GM12878 (cell line): ENCODE results near the gene GTF3C1. TPM values are rescaled to one million over a fixed set of nuclear protein-coding genes. Genes with fewer than 3 reads are reported as not detected.

Experiments
- ATAC-seq: fragments of 200-7000 bp; cut with Tn5 transposase; 3 replicates; pipeline ENCODE4 v1.9.1; 2020; ENCODE audit warnings: mild to moderate bottlenecking, moderate library complexity
- BruUV-seq: library from RNA; stranded (reverse); fragments of 400-500 nt; replicated peaks from 2 replicates; lab custom pipeline; 2021; lab: Mats Ljungman, UMichigan
- CTCF ChIA-PET: fragments of 300-600 bp; sonication (Branson Sonifier 250); formaldehyde crosslinking; extraction: SDS; loops from one replicate; lab custom pipeline; 2021; ENCODE audit warnings: inconsistent platforms; lab: Yijun Ruan, JAX
- POLR2A ChIA-PET: fragments of 350-600 bp; formaldehyde crosslinking; extraction: SDS; loops from one replicate; lab custom pipeline; 2021; ENCODE audit warnings: inconsistent platforms; lab: Charles Lee
- RAD21 ChIA-PET: fragments of 300-600 bp; sonication (Branson Sonifier 250); formaldehyde crosslinking; loops from one replicate; lab custom pipeline; 2023; ENCODE audit warnings: antibody characterized with exemption; ENCODE audit not compliant: unreplicated experiment; lab: Charles Lee
- SMC1A ChIA-PET: fragments of 300-600 bp; sonication (Branson Sonifier 250); formaldehyde crosslinking; loops from one replicate; lab custom pipeline; 2023; ENCODE audit not compliant: unreplicated experiment, uncharacterized antibody; lab: Charles Lee
- DNase-seq: peaks from one replicate; pipeline ENCODE4 v3.0.0-alpha.2; 2011; ENCODE audit warnings: low read depth, low spot score
- FAIRE-seq: peaks from 3 replicates; lab custom pipeline; 2011; peaks lifted over from hg19 to GRCh38; lab: Jason Lieb, UNC
- H2AFZ ChIP-seq: 2 replicates; pipeline ENCODE4 v1.6.0; 2011; ENCODE audit warnings: low read depth, low read length, control low read depth; ENCODE audit not compliant: control insufficient read depth
- H3K27ac ChIP-seq: 2 replicates; pipeline ENCODE4 v1.5.1; 2011; ENCODE audit warnings: control low read depth; ENCODE audit not compliant: control insufficient read depth, insufficient read depth
- H3K27me3 ChIP-seq, 2 experiments: replicated peaks in 1 of 2; 2 replicates each; pipeline versions ENCODE4 v1.6.0 to v1.6.1; 2011; ENCODE audit warnings: low read length in 1 of 2; ENCODE audit not compliant: control insufficient read depth in 2 of 2, insufficient read depth in 2 of 2
- H3K36me3 ChIP-seq, 2 experiments: 2 replicates each; pipeline ENCODE4 v1.5.1; 2011; ENCODE audit warnings: low read length in 1 of 2; ENCODE audit not compliant: control insufficient read depth in 2 of 2, insufficient read depth in 2 of 2
- H3K4me1 ChIP-seq: 2 replicates; pipeline ENCODE4 v1.6.1; 2011; ENCODE audit warnings: mild to moderate bottlenecking, low read length, moderate library complexity, mixed read lengths; ENCODE audit not compliant: control insufficient read depth, insufficient read depth
- H3K4me2 ChIP-seq: 2 replicates; pipeline ENCODE4 v1.6.0; 2011; ENCODE audit warnings: control low read depth; ENCODE audit not compliant: control insufficient read depth, insufficient read depth
- H3K4me3 ChIP-seq: fragments of 200-600 bp; sonication (generic); 2 replicates; pipeline ENCODE4 v1.5.1; 2016
- H3K79me2 ChIP-seq: 2 replicates; pipeline ENCODE4 v1.6.0; 2011; ENCODE audit warnings: low read length; ENCODE audit not compliant: control insufficient read depth, insufficient read depth
- H3K9ac ChIP-seq: 2 replicates; pipeline ENCODE4 v1.8.0; 2011; ENCODE audit warnings: low read length, control low read depth, mixed read lengths; ENCODE audit not compliant: control insufficient read depth, insufficient read depth
- H3K9me3 ChIP-seq: replicated peaks from 3 replicates; pipeline ENCODE4 v1.5.1; 2011; ENCODE audit warnings: mild to moderate bottlenecking, low read length; ENCODE audit not compliant: control insufficient read depth, insufficient read depth
- H4K20me1 ChIP-seq: 2 replicates; pipeline ENCODE4 v1.6.0; 2011; ENCODE audit not compliant: control insufficient read depth, insufficient read depth
- DPF2 ChIP-seq: fragments of 450-650 bp; IDR thresholded peaks from 2 replicates; pipeline ENCODE4 v1.6.1; 2017; ENCODE audit warnings: mild to moderate bottlenecking
- GATAD2B ChIP-seq: fragments of 450-650 bp; conservative IDR thresholded peaks from 2 replicates; pipeline ENCODE4 v1.6.1; 2017; ENCODE audit warnings: low read depth, mild to moderate bottlenecking, moderate library complexity
- STAT1 ChIP-seq: fragments of 450-650 bp; conservative IDR thresholded peaks from 2 replicates; pipeline ENCODE4 v1.6.1; 2014; ENCODE audit warnings: antibody characterized with exemption, mild to moderate bottlenecking
- WGBS: methylation state at CpG from one replicate; pipeline ENCODE4 v1.1.6; 2016; ENCODE audit warnings: low lambda C conversion rate; ENCODE audit not compliant: insufficient replicate concordance, insufficient coverage; ENCODE audit errors: missing lambda C conversion rate; 5-methylcytosine and 5-hydroxymethylcytosine counted together
- in situ Hi-C: fragments of 300-500 bp; cut with MboI; formaldehyde crosslinking; loops from 9 replicates; pipeline ENCODE4 v1.14.3; 2018; ENCODE audit warnings: mixed read lengths
- intact Hi-C: fragments of 100-400 bp; cut with micrococcal nuclease; formaldehyde crosslinking; loops from one replicate; pipeline ENCODE4 v1.14.2; 2022; ENCODE audit not compliant: unreplicated experiment
- polyA plus RNA-seq, 11 experiments: library from polyadenylated mRNA; depleted of rRNA in 4 of 11; unstranded in 6 of 11; stranded (reverse) in 5 of 11; fragments of >200 nt; fragmentation: Nextera tagmentation in 4 of 11; fragmentation: Illumina TruSeq in 1 of 11; extraction: Ambion mirVana in 4 of 11; extraction: Trizol in 1 of 11; gene quantifications; 1 replicate in 1 of 11; 2 replicates in 10 of 11; pipeline versions ENCODE4 v1.2.1 to v1.2.3, GENCODE V29; 2011 to 2016; ENCODE audit warnings: inconsistent platforms in 2 of 11, missing spikeins in 2 of 11, low read depth in 1 of 11
- total RNA-seq, 4 experiments: library from RNA; depleted of rRNA in 3 of 4; stranded (reverse); fragments of >200 nt in 3 of 4; fragmentation: Illumina TruSeq in 1 of 4; extraction: Trizol in 1 of 4; gene quantifications; 2 replicates each; pipeline versions ENCODE4 v1.2.1 to v1.2.3, GENCODE V29; 2013 to 2021
- TF ChIP-seq, protein P1 (sequence below): fragments of 450-650 bp; IDR thresholded peaks from 2 replicates; pipeline ENCODE4 v1.6.1; 2016; ENCODE audit warnings: mild to moderate bottlenecking, moderate library complexity, borderline replicate concordance
- TF ChIP-seq, protein P2 (sequence below): IDR thresholded peaks from 2 replicates; pipeline ENCODE4 v1.6.1; 2011; ENCODE audit warnings: mild to moderate bottlenecking, low read depth, low read length, moderate library complexity; ENCODE audit not compliant: insufficient replicate concordance
- TF ChIP-seq, protein P3 (sequence below), 3 experiments: IDR thresholded peaks in 2 of 3; conservative IDR thresholded peaks in 1 of 3; 2 replicates each; pipeline ENCODE4 v1.5.1; 2011; ENCODE audit warnings: low read depth in 3 of 3, low read length in 3 of 3, mild to moderate bottlenecking in 3 of 3, control low read depth in 2 of 3, moderate library complexity in 2 of 3, inconsistent platforms in 1 of 3, mixed read lengths in 1 of 3; ENCODE audit not compliant: control insufficient read depth in 2 of 3, insufficient read depth in 1 of 3; ENCODE audit errors: extremely low read depth in 1 of 3

The GTF3C1 gene
- total and polyA plus RNA-seq, 10 of the 15 experiments (the other 5 are each of a cell fraction or from before 2014, with no cell fraction given), result 0.98 to 60.9 (median 34.3) TPM

DNA sequence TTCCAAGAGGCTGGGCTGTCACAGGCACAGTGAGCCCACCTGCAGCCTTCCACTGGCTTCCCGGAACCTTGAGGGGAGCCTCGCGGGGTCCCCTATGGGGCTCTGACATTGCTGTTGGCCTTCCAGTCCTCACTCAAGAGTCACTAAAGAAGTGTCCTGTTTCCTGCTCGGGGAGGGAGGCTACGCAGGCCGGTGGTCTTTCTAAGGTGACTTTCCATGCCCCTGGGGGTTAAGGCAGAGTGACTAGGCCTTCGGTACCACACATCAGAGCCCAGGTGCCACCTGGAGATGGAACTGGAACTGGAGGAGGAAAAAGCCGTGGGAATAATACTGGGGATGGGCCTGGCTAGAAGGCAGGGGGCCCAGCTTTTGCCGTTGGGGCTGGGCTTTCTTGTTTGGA is 75.7 kb downstream of the GTF3C1 start:
- Histone ChIP-seq H3K79me2 (no peaks in the 10 kb centered on the region), H3K27me3 (no peaks in the 10 kb centered on the region), H2AFZ (no peak overlapping the region), H3K36me3 (peaks cover 28% of the 10 kb centered on the region in 2 experiments), H3K27ac (no peak overlapping the region), H3K9me3 (no peaks in the 10 kb centered on the region), H3K4me1 (no peaks in the 10 kb centered on the region), H4K20me1 (no peaks in the 10 kb centered on the region), H3K4me2 (no peak overlapping the region), H3K4me3 (no peak overlapping the region), H3K9ac (no peak overlapping the region)
- no peak for FAIRE-seq
- intact Hi-C loops, result no loop called here
- DNase-seq, result no peak
- POLR2A ChIA-PET, result no interaction called here
- SMC1A ChIA-PET, result no interaction called here
- in situ Hi-C loops, result no loop called here
- RAD21 ChIA-PET, result no interaction called here
- no TSS peak for BruUV-seq
- 97% methylated on average over 9 of the region's 9 CpGs for WGBS
- CTCF ChIA-PET, result no interaction called here
- ATAC-seq, result no peak
- TF ChIP-seq, protein P1, sequence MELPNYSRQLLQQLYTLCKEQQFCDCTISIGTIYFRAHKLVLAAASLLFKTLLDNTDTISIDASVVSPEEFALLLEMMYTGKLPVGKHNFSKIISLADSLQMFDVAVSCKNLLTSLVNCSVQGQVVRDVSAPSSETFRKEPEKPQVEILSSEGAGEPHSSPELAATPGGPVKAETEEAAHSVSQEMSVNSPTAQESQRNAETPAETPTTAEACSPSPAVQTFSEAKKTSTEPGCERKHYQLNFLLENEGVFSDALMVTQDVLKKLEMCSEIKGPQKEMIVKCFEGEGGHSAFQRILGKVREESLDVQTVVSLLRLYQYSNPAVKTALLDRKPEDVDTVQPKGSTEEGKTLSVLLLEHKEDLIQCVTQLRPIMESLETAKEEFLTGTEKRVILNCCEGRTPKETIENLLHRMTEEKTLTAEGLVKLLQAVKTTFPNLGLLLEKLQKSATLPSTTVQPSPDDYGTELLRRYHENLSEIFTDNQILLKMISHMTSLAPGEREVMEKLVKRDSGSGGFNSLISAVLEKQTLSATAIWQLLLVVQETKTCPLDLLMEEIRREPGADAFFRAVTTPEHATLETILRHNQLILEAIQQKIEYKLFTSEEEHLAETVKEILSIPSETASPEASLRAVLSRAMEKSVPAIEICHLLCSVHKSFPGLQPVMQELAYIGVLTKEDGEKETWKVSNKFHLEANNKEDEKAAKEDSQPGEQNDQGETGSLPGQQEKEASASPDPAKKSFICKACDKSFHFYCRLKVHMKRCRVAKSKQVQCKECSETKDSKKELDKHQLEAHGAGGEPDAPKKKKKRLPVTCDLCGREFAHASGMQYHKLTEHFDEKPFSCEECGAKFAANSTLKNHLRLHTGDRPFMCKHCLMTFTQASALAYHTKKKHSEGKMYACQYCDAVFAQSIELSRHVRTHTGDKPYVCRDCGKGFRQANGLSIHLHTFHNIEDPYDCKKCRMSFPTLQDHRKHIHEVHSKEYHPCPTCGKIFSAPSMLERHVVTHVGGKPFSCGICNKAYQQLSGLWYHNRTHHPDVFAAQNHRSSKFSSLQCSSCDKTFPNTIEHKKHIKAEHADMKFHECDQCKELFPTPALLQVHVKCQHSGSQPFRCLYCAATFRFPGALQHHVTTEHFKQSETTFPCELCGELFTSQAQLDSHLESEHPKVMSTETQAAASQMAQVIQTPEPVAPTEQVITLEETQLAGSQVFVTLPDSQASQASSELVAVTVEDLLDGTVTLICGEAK, result no peak
- no peak for TF ChIP-seq STAT1
- TF ChIP-seq, protein P2, sequence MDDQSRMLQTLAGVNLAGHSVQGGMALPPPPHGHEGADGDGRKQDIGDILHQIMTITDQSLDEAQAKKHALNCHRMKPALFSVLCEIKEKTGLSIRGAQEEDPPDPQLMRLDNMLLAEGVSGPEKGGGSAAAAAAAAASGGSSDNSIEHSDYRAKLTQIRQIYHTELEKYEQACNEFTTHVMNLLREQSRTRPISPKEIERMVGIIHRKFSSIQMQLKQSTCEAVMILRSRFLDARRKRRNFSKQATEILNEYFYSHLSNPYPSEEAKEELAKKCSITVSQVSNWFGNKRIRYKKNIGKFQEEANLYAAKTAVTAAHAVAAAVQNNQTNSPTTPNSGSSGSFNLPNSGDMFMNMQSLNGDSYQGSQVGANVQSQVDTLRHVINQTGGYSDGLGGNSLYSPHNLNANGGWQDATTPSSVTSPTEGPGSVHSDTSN, result no peak
- no peak for TF ChIP-seq GATAD2B
- TF ChIP-seq, protein P3, sequence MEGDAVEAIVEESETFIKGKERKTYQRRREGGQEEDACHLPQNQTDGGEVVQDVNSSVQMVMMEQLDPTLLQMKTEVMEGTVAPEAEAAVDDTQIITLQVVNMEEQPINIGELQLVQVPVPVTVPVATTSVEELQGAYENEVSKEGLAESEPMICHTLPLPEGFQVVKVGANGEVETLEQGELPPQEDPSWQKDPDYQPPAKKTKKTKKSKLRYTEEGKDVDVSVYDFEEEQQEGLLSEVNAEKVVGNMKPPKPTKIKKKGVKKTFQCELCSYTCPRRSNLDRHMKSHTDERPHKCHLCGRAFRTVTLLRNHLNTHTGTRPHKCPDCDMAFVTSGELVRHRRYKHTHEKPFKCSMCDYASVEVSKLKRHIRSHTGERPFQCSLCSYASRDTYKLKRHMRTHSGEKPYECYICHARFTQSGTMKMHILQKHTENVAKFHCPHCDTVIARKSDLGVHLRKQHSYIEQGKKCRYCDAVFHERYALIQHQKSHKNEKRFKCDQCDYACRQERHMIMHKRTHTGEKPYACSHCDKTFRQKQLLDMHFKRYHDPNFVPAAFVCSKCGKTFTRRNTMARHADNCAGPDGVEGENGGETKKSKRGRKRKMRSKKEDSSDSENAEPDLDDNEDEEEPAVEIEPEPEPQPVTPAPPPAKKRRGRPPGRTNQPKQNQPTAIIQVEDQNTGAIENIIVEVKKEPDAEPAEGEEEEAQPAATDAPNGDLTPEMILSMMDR (IDR thresholded peaks at IDR 0.05 in 2 of 3, conservative IDR thresholded peaks at IDR 0.05 in 1 of 3; ENCODE audit: control insufficient read depth in 2 of 3, extremely low read depth in 1 of 3, insufficient read depth in 1 of 3, low read depth in 3 of 3, low read length in 3 of 3), result no peak
- no peak for TF ChIP-seq DPF2
